ENCODE results near the gene PLET1.
A peak's percentile ranks its signal among the peaks of the same experiment; 100 is the strongest.

The PLET1 gene

GRCh38 chr11:112260490-112260889 lies at the start of gene PLET1:
Gene PLET1 (minus strand): TSS chr11:112260860. CDS start chr11:112260589, 271 bp downstream.
- Mint-ChIP-seq H3K4me3 (no peak within 1 kb of the TSS), H3K36me3 (ENCODE audit: low read depth) (no peaks in the 10 kb centered on the region), H3K9me3 (no peaks in the 10 kb centered on the region), H3K4me1 (ENCODE audit: low read depth) (no peaks in the 10 kb centered on the region), H3K27ac (no peak within 1 kb of the TSS), H3K27me3 (ENCODE audit: low read depth) (no peaks in the 10 kb centered on the region)

- no peak overlapping the region for H3K4me3 Mint-ChIP-seq
- no peaks in the 10 kb centered on the region for H3K27me3 Mint-ChIP-seq (ENCODE audit: low read depth)
- no peak overlapping the region for H3K27ac Mint-ChIP-seq
- no peaks in the 10 kb centered on the region for H3K4me1 Mint-ChIP-seq (ENCODE audit: low read depth)
- H3K36me3 Mint-ChIP-seq (ENCODE audit: low read depth) = no peaks in the 10 kb centered on the region
- peaks cover 12% of the 10 kb centered on the region for H3K9me3 Mint-ChIP-seq
These were observed 49.8 kb upstream of the PLET1 start for GRCh38 chr11:112310419-112310818.

- no peaks in the 10 kb centered on the region for H3K27me3 Mint-ChIP-seq (ENCODE audit: low read depth)
- peaks cover 12% of the 10 kb centered on the region for H3K9me3 Mint-ChIP-seq
- H3K36me3 Mint-ChIP-seq (ENCODE audit: low read depth) = no peaks in the 10 kb centered on the region
- no peak overlapping the region for H3K4me3 Mint-ChIP-seq
- no peaks in the 10 kb centered on the region for H3K4me1 Mint-ChIP-seq (ENCODE audit: low read depth)
- H3K27ac Mint-ChIP-seq = no peak overlapping the region
These were observed 48.0 kb upstream of the PLET1 start for GRCh38 chr11:112308651-112309050.

GRCh38 chr11:112307616-112308015 lies 47.0 kb upstream of the PLET1 start:
- no peaks in the 10 kb centered on the region for H3K36me3 Mint-ChIP-seq (ENCODE audit: low read depth)
- no peaks in the 10 kb centered on the region for H3K4me1 Mint-ChIP-seq (ENCODE audit: low read depth)
- H3K4me3 Mint-ChIP-seq = no peak overlapping the region
- H3K27me3 Mint-ChIP-seq (ENCODE audit: low read depth) = no peaks in the 10 kb centered on the region
- no peak overlapping the region for H3K27ac Mint-ChIP-seq
- H3K9me3 Mint-ChIP-seq = peaks cover 12% of the 10 kb centered on the region

GRCh38 chr11:112306230-112306629 lies 45.6 kb upstream of the PLET1 start:
- H3K9me3 Mint-ChIP-seq = peaks cover 12% of the 10 kb centered on the region
- H3K4me1 Mint-ChIP-seq (ENCODE audit: low read depth) = peaks cover 7% of the 10 kb centered on the region
- H3K27me3 Mint-ChIP-seq (ENCODE audit: low read depth) = no peaks in the 10 kb centered on the region
- H3K36me3 Mint-ChIP-seq (ENCODE audit: low read depth) = no peaks in the 10 kb centered on the region
- H3K4me3 Mint-ChIP-seq = no peak overlapping the region
- no peak overlapping the region for H3K27ac Mint-ChIP-seq

GRCh38 chr11:112304914-112305313 lies 44.3 kb upstream of the PLET1 start:
- Mint-ChIP-seq H3K27me3 (ENCODE audit: low read depth) (no peaks in the 10 kb centered on the region), H3K9me3 (peaks cover 12% of the 10 kb centered on the region), H3K4me3 (no peak overlapping the region), H3K4me1 (ENCODE audit: low read depth) (peaks cover 9% of the 10 kb centered on the region), H3K27ac (no peak overlapping the region), H3K36me3 (ENCODE audit: low read depth) (no peaks in the 10 kb centered on the region)

- H3K4me1 Mint-ChIP-seq (ENCODE audit: low read depth) = peaks cover 12% of the 10 kb centered on the region
- no peak overlapping the region for H3K4me3 Mint-ChIP-seq
- no peak overlapping the region for H3K27ac Mint-ChIP-seq
- H3K27me3 Mint-ChIP-seq (ENCODE audit: low read depth) = no peaks in the 10 kb centered on the region
- no peaks in the 10 kb centered on the region for H3K36me3 Mint-ChIP-seq (ENCODE audit: low read depth)
- H3K9me3 Mint-ChIP-seq = peaks cover 7% of the 10 kb centered on the region
These were observed 43.0 kb upstream of the PLET1 start for GRCh38 chr11:112303616-112304015.

- H3K4me3 Mint-ChIP-seq = no peak overlapping the region
- H3K27ac Mint-ChIP-seq = no peak overlapping the region
- H3K4me1 Mint-ChIP-seq (ENCODE audit: low read depth) = peaks cover 23% of the 10 kb centered on the region
- no peaks in the 10 kb centered on the region for H3K27me3 Mint-ChIP-seq (ENCODE audit: low read depth)
- no peaks in the 10 kb centered on the region for H3K36me3 Mint-ChIP-seq (ENCODE audit: low read depth)
- H3K9me3 Mint-ChIP-seq = no peaks in the 10 kb centered on the region
These were observed 41.7 kb upstream of the PLET1 start for GRCh38 chr11:112302226-112302868.

- Mint-ChIP-seq H3K4me1 (ENCODE audit: low read depth) (peaks cover 36% of the 10 kb centered on the region), H3K27ac (no peak overlapping the region), H3K36me3 (ENCODE audit: low read depth) (no peaks in the 10 kb centered on the region), H3K9me3 (no peaks in the 10 kb centered on the region), H3K4me3 (no peak overlapping the region), H3K27me3 (ENCODE audit: low read depth) (no peaks in the 10 kb centered on the region)
These were observed 39.6 kb upstream of the PLET1 start for GRCh38 chr11:112300094-112300786.

GRCh38 chr11:112298535-112298934 lies 37.9 kb upstream of the PLET1 start:
- Mint-ChIP-seq H3K27ac (no peak overlapping the region), H3K4me3 (no peak overlapping the region)

GRCh38 chr11:112297248-112297866 lies 36.7 kb upstream of the PLET1 start:
- H3K27me3 Mint-ChIP-seq (ENCODE audit: low read depth) = peaks cover 2% of the 10 kb centered on the region
- peaks cover 36% of the 10 kb centered on the region for H3K4me1 Mint-ChIP-seq (ENCODE audit: low read depth)
- H3K9me3 Mint-ChIP-seq = no peaks in the 10 kb centered on the region
- peak overlapping the region; percentile 56 for H3K4me3 Mint-ChIP-seq
- H3K36me3 Mint-ChIP-seq (ENCODE audit: low read depth) = peaks cover under 1% of the 10 kb centered on the region
- H3K27ac Mint-ChIP-seq = peak overlapping the region; percentile 87

More at GRCh38 chr11:112298535-112298934, 37.9 kb upstream of the PLET1 start:
- Mint-ChIP-seq H3K36me3 (ENCODE audit: low read depth) (no peaks in the 10 kb centered on the region), H3K9me3 (no peaks in the 10 kb centered on the region), H3K4me1 (ENCODE audit: low read depth) (peaks cover 37% of the 10 kb centered on the region), H3K27me3 (ENCODE audit: low read depth) (no peaks in the 10 kb centered on the region)

- Mint-ChIP-seq H3K9me3 (no peaks in the 10 kb centered on the region), H3K27me3 (ENCODE audit: low read depth) (peaks cover 14% of the 10 kb centered on the region)
These were observed 35.4 kb upstream of the PLET1 start for GRCh38 chr11:112296044-112296443.

GRCh38 chr11:112294688-112295340 lies 34.2 kb upstream of the PLET1 start:
- Mint-ChIP-seq H3K36me3 (ENCODE audit: low read depth) (peaks cover 6% of the 10 kb centered on the region), H3K27me3 (ENCODE audit: low read depth) (peaks cover 14% of the 10 kb centered on the region), H3K27ac (no peak overlapping the region), H3K4me3 (no peak overlapping the region), H3K4me1 (ENCODE audit: low read depth) (peaks cover 38% of the 10 kb centered on the region), H3K9me3 (no peaks in the 10 kb centered on the region)

More at GRCh38 chr11:112296044-112296443, 35.4 kb upstream of the PLET1 start:
- Mint-ChIP-seq H3K4me3 (no peak overlapping the region), H3K36me3 (ENCODE audit: low read depth) (peaks cover 6% of the 10 kb centered on the region), H3K4me1 (ENCODE audit: low read depth) (peaks cover 36% of the 10 kb centered on the region), H3K27ac (no peak overlapping the region)

GRCh38 chr11:112293614-112294013 lies 33.0 kb upstream of the PLET1 start:
- no peak overlapping the region for H3K27ac Mint-ChIP-seq
- H3K36me3 Mint-ChIP-seq (ENCODE audit: low read depth) = peaks cover 6% of the 10 kb centered on the region
- peaks cover 40% of the 10 kb centered on the region for H3K4me1 Mint-ChIP-seq (ENCODE audit: low read depth)
- peaks cover 14% of the 10 kb centered on the region for H3K27me3 Mint-ChIP-seq (ENCODE audit: low read depth)
- H3K4me3 Mint-ChIP-seq = no peak overlapping the region
- H3K9me3 Mint-ChIP-seq = no peaks in the 10 kb centered on the region
